ENCODE results near the gene MLLT10. TPM values are rescaled to one million over a fixed set of nuclear protein-coding genes. Genes with fewer than 3 reads are reported as not detected.

MLLT10 gene
- total RNA-seq, 1 experiment from 2014 or later: 58.4 TPM

DNA sequence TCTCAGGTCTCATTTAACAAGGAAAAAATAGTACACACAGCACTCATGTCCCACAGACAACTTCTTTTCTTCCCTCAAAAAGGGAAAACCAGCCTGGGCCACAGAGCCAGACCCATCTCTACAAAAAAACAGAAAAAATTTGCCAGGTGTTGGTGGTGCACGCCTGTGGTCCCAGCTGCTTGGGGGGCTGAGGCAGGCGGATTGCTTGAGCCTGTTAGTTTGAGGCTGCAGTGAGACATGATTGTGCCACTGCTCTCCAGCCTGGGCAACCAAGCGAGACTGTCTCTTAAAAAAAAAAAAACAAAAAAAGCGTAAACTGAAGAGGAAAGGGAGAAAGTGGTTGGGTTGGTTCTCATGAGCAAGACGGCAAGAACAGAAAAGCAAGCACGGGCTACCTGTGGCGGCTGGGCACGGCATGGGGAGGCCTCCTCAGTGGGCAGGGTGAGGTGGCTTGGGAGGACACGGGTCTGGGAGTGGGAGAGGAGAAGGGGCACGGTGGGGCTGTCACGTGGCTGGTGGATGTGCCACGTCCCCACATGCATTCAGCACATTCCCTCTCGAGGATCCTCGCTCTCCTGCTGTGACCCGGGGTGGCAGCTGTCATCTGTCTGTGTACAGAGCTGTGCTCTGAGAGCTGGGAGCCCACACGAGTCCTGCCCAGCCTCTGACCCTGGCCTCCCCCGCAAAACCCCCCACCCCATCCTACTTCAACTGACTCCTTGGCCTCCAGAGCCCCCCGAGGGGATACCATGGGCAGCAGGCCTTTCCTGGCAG is 219.7 kb downstream of the MLLT10 start:
- no peak overlapping the region for H3K27ac ChIP-seq (ENCODE audit: low read depth, low read length, poor library complexity, severe bottlenecking)
- ChIA-PET POLR2A (ENCODE audit: low non-redundant PET) (no interaction called here), CTCF (no interaction called here)
- no peaks in the 10 kb centered on the region for H3K36me3 ChIP-seq (ENCODE audit: insufficient read depth, low read length, poor library complexity, severe bottlenecking)
- BruUV-seq (replicated peaks): no TSS peak
- intact Hi-C loops (cut with micrococcal nuclease; ENCODE audit: unreplicated experiment): no loop called here
- no peaks in the 10 kb centered on the region for H3K4me1 ChIP-seq (ENCODE audit: insufficient read depth, low read length, poor library complexity, severe bottlenecking)
- no peaks in the 10 kb centered on the region for H3K27me3 ChIP-seq (replicated peaks; ENCODE audit: insufficient read depth, low read depth, low read length, poor library complexity)
- no peaks in the 10 kb centered on the region for H3K9me3 ChIP-seq (ENCODE audit: low read depth, low read length, poor library complexity, severe bottlenecking)
- no peak overlapping the region for H3K4me3 ChIP-seq (ENCODE audit: low read depth, low read length, poor library complexity, severe bottlenecking)
- TF ChIP-seq EZH2 (IDR thresholded peaks at IDR 0.05; ENCODE audit: borderline replicate concordance, low read depth, low read length, poor library complexity, severe bottlenecking): no peak
- TF ChIP-seq, protein P1, sequence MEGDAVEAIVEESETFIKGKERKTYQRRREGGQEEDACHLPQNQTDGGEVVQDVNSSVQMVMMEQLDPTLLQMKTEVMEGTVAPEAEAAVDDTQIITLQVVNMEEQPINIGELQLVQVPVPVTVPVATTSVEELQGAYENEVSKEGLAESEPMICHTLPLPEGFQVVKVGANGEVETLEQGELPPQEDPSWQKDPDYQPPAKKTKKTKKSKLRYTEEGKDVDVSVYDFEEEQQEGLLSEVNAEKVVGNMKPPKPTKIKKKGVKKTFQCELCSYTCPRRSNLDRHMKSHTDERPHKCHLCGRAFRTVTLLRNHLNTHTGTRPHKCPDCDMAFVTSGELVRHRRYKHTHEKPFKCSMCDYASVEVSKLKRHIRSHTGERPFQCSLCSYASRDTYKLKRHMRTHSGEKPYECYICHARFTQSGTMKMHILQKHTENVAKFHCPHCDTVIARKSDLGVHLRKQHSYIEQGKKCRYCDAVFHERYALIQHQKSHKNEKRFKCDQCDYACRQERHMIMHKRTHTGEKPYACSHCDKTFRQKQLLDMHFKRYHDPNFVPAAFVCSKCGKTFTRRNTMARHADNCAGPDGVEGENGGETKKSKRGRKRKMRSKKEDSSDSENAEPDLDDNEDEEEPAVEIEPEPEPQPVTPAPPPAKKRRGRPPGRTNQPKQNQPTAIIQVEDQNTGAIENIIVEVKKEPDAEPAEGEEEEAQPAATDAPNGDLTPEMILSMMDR (conservative IDR thresholded peaks at IDR 0.05; ENCODE audit: low read depth, low read length): no peak
- DNase-seq (ENCODE audit: low spot score): no peak

DNA sequence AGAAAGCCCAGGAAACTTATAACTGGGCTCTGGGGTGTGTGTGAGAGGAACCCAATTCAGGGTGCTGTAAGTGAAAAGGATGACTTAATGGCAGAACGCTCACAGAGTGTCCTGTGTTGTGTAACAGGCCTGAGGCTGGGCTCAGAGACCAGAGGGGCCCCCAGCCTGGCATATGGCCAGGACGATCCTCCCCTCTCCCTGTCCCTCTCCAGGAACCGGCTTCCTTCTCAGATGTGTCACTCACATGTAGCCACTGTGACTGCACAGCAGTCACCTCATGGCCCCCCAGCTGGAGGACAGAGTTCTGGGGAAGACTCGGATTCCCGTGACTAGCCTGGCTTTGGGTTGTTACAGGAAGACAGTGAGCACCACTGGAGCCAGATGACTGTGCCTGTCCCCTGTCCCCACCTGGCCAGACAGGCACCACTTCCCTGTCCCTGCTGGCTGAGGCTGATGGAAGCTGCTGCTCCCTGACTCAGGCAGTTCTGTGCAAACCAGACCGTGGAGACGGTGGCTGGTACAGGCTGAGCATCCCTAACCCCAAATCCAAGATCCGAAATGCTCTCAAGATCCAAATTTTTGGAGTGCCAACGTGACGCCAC is 220.5 kb downstream of the MLLT10 start:
- BruUV-seq (replicated peaks): no TSS peak
- Histone ChIP-seq H3K4me3 (ENCODE audit: low read depth, low read length, poor library complexity, severe bottlenecking) (no peak overlapping the region), H3K27ac (ENCODE audit: low read depth, low read length, poor library complexity, severe bottlenecking) (no peak overlapping the region), H3K27me3 (replicated peaks; ENCODE audit: insufficient read depth, low read depth, low read length, poor library complexity) (no peaks in the 10 kb centered on the region), H3K4me1 (ENCODE audit: insufficient read depth, low read length, poor library complexity, severe bottlenecking) (no peaks in the 10 kb centered on the region), H3K36me3 (ENCODE audit: insufficient read depth, low read length, poor library complexity, severe bottlenecking) (no peaks in the 10 kb centered on the region), H3K9me3 (ENCODE audit: low read depth, low read length, poor library complexity, severe bottlenecking) (no peaks in the 10 kb centered on the region)
- intact Hi-C loops (cut with micrococcal nuclease; ENCODE audit: unreplicated experiment): no loop called here
- ChIA-PET CTCF (no interaction called here), POLR2A (ENCODE audit: low non-redundant PET) (no interaction called here)
- TF ChIP-seq, protein P1 (conservative IDR thresholded peaks at IDR 0.05; ENCODE audit: low read depth, low read length): no peak
- no peak for TF ChIP-seq EZH2 (IDR thresholded peaks at IDR 0.05; ENCODE audit: borderline replicate concordance, low read depth, low read length, poor library complexity, severe bottlenecking)
- DNase-seq (ENCODE audit: low spot score): no peak

DNA sequence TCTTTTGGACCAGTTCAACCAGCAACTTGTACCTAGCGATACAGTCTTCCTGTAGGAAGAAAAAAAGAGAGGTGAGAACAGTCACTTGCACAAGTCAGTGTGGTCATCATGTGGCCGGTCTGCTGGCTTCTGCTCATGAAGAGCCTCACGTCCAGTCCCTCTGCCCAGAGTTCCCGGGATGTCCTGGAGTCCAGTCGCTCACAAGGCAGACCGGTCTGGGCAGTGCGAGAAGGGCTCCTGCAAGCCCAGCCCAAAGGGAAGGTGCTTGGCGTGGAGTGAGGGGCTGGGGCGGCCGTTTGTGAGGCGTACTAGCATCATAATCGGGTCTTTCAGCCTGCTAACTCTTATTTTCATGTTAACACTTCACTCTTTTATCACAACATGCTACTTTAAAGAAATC is 222.7 kb downstream of the MLLT10 start:
- H3K27ac ChIP-seq (ENCODE audit: low read depth, low read length, poor library complexity, severe bottlenecking): no peak overlapping the region
- POLR2A ChIA-PET (ENCODE audit: low non-redundant PET): no interaction called here
- CTCF ChIA-PET: no interaction called here
- no peak overlapping the region for H3K4me3 ChIP-seq (ENCODE audit: low read depth, low read length, poor library complexity, severe bottlenecking)
- DNase-seq (ENCODE audit: low spot score): no peak
- TF ChIP-seq EZH2 (IDR thresholded peaks at IDR 0.05; ENCODE audit: borderline replicate concordance, low read depth, low read length, poor library complexity, severe bottlenecking): no peak
- TF ChIP-seq, protein P1 (conservative IDR thresholded peaks at IDR 0.05; ENCODE audit: low read depth, low read length): no peak
- no peaks in the 10 kb centered on the region for H3K9me3 ChIP-seq (ENCODE audit: low read depth, low read length, poor library complexity, severe bottlenecking)
- no peaks in the 10 kb centered on the region for H3K36me3 ChIP-seq (ENCODE audit: insufficient read depth, low read length, poor library complexity, severe bottlenecking)
- no peaks in the 10 kb centered on the region for H3K4me1 ChIP-seq (ENCODE audit: insufficient read depth, low read length, poor library complexity, severe bottlenecking)
- no TSS peak for BruUV-seq (replicated peaks)
- no peaks in the 10 kb centered on the region for H3K27me3 ChIP-seq (replicated peaks; ENCODE audit: insufficient read depth, low read depth, low read length, poor library complexity)
- intact Hi-C loops (cut with micrococcal nuclease; ENCODE audit: unreplicated experiment): no loop called here
